ENCODE results near the gene COL4A2.

The COL4A2 gene

DNA sequence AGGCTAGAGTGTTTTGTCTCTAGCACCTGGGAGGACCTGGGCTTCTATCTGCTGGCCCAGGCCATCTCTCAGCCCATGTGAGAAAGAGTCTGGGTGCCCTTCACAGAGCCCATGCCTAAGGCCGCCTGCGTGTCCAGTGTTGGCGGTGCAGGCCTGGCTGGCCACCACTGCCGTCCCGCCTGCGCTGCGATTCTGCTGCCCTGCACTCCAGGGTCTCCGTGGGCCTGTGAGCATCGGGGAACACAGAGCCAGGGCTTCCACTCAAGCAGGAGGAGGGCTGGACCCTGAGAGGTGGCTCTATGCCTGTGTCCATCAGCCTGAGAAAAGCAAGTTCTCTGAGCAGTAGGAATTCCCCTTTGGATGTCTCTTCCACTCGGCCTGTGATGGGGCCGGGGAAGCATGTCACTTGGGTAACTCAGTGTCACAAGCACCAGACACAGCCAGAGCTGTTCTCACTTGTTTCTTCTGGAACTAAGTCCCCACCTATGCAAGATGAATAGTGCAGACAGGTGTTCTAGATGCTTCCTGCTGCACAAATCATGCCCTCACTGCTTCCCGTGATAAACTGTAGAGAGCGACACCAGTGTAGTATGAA lies 160.5 kb downstream of the COL4A2 start:
- Histone ChIP-seq H3K36me3 (replicated peaks) (no peaks in the 10 kb centered on the region), H3K4me1 (no peaks in the 10 kb centered on the region; the same call in none of the 2 replicates), H3K9me3 (no peaks in the 10 kb centered on the region), H3K4me3 (no peak overlapping the region), H3K27me3 (ENCODE audit: low read depth) (no peaks in the 10 kb centered on the region)
- in situ Hi-C loops (cut with MboI; ENCODE audit: low sequenced_read_pairs): no loop called here
- DNase-seq (ENCODE audit: low spot score in 2 of 2): no peak

GRCh38 chr13:110468986-110469495 lies 162.0 kb downstream of the COL4A2 start:
- H3K9me3 ChIP-seq: no peaks in the 10 kb centered on the region
- DNase-seq (ENCODE audit: low spot score in 2 of 2): no peak
- in situ Hi-C loops (cut with MboI; ENCODE audit: low sequenced_read_pairs): no loop called here
- H3K36me3 ChIP-seq (replicated peaks): no peaks in the 10 kb centered on the region
- no peaks in the 10 kb centered on the region for H3K27me3 ChIP-seq (ENCODE audit: low read depth)
- H3K4me1 ChIP-seq: no peaks in the 10 kb centered on the region; the same call in none of the 2 replicates
- no peak overlapping the region for H3K4me3 ChIP-seq

GRCh38 chr13:110469597-110469996 lies 162.5 kb downstream of the COL4A2 start:
- Histone ChIP-seq H3K27me3 (ENCODE audit: low read depth) (no peaks in the 10 kb centered on the region), H3K9me3 (no peaks in the 10 kb centered on the region), H3K4me3 (no peak overlapping the region), H3K36me3 (replicated peaks) (no peaks in the 10 kb centered on the region), H3K4me1 (no peaks in the 10 kb centered on the region; the same call in none of the 2 replicates)
- in situ Hi-C loops (cut with MboI; ENCODE audit: low sequenced_read_pairs): no loop called here
- no peak for DNase-seq (ENCODE audit: low spot score in 2 of 2)

DNA sequence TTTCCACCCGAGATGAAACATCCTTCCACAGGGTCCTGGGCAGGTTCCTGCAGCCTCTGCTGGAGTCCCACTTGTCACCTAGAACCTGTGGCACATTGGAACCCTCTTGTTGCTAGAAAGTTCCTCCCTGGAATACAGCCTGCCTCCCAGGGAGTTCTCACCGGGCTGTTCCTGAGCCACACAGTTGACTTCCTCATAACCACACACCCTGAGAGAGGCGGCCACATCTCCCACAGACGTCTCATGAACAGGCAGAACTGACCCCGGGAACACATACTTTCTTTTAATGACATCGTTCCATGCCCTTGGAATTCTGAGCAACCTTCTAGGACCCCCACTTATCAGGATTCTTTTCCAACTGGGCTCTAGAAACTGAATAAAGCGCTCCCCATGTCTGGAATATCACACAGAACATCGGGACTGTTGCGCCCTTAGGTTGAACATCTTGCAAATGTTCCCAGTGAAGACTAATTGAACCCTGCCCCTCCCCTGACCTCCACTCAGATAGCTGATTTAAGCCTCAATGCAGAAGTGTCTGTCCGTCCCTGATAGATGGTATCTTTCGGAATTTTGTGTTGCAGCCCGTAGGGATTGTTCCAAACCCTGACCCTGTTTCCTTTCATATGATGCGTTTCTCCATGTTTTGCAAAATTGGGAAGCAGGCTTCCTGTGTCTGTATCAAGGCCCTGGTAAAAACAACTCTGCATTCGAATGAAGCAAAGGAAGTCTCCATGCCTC lies 163.4 kb downstream of the COL4A2 start:
- Histone ChIP-seq H3K36me3 (replicated peaks) (no peaks in the 10 kb centered on the region), H3K9me3 (no peaks in the 10 kb centered on the region), H3K4me1 (no peaks in the 10 kb centered on the region; the same call in none of the 2 replicates), H3K4me3 (no peak overlapping the region), H3K27me3 (ENCODE audit: low read depth) (no peaks in the 10 kb centered on the region)
- in situ Hi-C loops (cut with MboI; ENCODE audit: low sequenced_read_pairs): no loop called here
- no peak for DNase-seq (ENCODE audit: low spot score in 2 of 2)

DNA sequence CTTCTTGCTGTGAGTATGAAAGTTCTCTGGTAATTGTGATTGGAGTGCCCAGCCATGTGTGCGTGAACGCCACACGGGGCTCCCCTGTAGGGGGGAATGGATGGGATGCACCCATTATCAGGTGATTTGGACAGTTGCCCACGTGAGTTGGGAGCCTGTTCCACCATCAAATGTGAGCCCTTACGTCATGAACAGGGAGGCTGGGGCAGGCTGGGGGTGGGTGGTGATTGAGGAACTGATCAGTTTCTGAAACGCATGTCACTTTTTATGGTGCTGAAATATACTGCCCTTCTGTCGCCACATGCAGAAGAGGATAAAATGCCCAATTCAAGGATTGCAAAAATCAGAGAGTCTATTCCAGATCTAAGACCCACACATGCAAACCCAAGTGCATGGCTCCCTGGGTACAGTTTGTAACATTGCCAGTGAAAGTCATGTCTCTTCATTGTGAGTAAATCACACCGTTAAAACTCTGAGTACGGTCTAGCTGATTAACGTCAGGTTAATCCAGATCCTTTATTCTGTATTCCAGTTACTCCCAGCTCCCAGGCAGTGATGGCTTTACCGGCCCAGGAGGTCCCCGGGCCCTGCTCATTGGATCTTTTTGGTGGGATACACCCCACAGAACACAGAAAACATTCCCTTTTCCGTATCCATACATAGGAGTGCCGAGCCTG lies 164.2 kb downstream of the COL4A2 start:
- Histone ChIP-seq H3K36me3 (replicated peaks) (no peaks in the 10 kb centered on the region), H3K4me3 (no peak overlapping the region), H3K27me3 (ENCODE audit: low read depth) (no peaks in the 10 kb centered on the region), H3K9me3 (no peaks in the 10 kb centered on the region), H3K4me1 (no peaks in the 10 kb centered on the region; the same call in none of the 2 replicates)
- in situ Hi-C loops (cut with MboI; ENCODE audit: low sequenced_read_pairs): no loop called here
- no peak for DNase-seq (ENCODE audit: low spot score in 2 of 2)

GRCh38 chr13:110471833-110472162 lies 164.7 kb downstream of the COL4A2 start:
- no peak overlapping the region for H3K4me3 ChIP-seq
- no peaks in the 10 kb centered on the region for H3K36me3 ChIP-seq (replicated peaks)
- in situ Hi-C loops (cut with MboI; ENCODE audit: low sequenced_read_pairs): no loop called here
- no peaks in the 10 kb centered on the region for H3K27me3 ChIP-seq (ENCODE audit: low read depth)
- no peaks in the 10 kb centered on the region for H3K9me3 ChIP-seq
- DNase-seq (ENCODE audit: low spot score in 2 of 2): no peak
- no peaks in the 10 kb centered on the region; the same call in 1 of the 2 replicates for H3K4me1 ChIP-seq

GRCh38 chr13:110472904-110473563 lies 165.9 kb downstream of the COL4A2 start:
- in situ Hi-C loops (cut with MboI; ENCODE audit: low sequenced_read_pairs): no loop called here
- Histone ChIP-seq H3K9me3 (no peaks in the 10 kb centered on the region), H3K4me1 (no peaks in the 10 kb centered on the region), H3K4me3 (no peak overlapping the region), H3K36me3 (replicated peaks) (no peaks in the 10 kb centered on the region), H3K27me3 (ENCODE audit: low read depth) (no peaks in the 10 kb centered on the region)
- no peak for DNase-seq (ENCODE audit: low spot score in 2 of 2)

DNA sequence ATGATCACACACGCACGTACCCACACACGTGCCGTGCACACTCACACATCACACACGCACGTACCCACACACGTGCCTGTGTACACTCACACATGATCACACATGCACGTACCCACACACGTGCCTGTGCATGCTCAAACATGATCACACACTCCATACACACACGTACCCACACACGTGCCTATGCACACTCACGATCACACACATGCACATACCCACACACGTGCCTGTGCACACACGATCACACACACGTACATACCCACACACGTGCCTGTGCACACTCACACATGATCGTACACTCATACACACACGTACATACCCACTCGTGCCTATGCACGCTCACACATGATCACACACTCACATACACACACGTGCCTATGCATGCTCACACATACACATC lies 167.6 kb downstream of the COL4A2 start:
- no peaks in the 10 kb centered on the region for H3K4me1 ChIP-seq
- H3K36me3 ChIP-seq (replicated peaks): no peaks in the 10 kb centered on the region
- no peaks in the 10 kb centered on the region for H3K9me3 ChIP-seq
- H3K27me3 ChIP-seq (ENCODE audit: low read depth): no peaks in the 10 kb centered on the region
- H3K4me3 ChIP-seq: no peak overlapping the region
- in situ Hi-C loops (cut with MboI; ENCODE audit: low sequenced_read_pairs): no loop called here
- no peak for DNase-seq (ENCODE audit: low spot score in 2 of 2)

DNA sequence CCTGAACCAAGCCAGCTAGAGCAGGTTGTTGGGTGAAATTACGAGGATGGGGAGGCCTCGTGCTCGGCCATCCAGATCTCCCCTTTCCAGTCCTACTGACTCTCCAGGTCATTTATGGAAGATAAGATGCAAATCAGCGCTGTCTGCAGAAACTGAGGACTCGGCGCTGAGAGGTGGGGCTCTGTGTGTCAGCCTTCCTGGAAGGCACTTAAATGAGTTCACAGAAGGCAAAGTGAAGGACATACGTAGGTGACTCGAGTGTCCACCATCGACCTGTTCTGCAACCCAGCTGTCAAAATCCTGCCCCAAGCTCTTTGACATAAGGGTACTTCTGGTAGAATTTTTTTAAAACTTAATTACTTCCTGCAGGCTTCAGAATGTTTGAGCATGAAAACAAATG lies 168.0 kb downstream of the COL4A2 start:
- Histone ChIP-seq H3K27me3 (ENCODE audit: low read depth) (no peaks in the 10 kb centered on the region), H3K9me3 (no peaks in the 10 kb centered on the region), H3K4me3 (no peak overlapping the region), H3K4me1 (no peaks in the 10 kb centered on the region), H3K36me3 (replicated peaks) (no peaks in the 10 kb centered on the region)
- no peak for DNase-seq (ENCODE audit: low spot score in 2 of 2)
- in situ Hi-C loops (cut with MboI; ENCODE audit: low sequenced_read_pairs): no loop called here

- Histone ChIP-seq H3K4me3 (no peak overlapping the region), H3K27me3 (ENCODE audit: low read depth) (no peaks in the 10 kb centered on the region), H3K36me3 (replicated peaks) (no peaks in the 10 kb centered on the region), H3K4me1 (no peaks in the 10 kb centered on the region), H3K9me3 (no peaks in the 10 kb centered on the region)
- no peak for DNase-seq (ENCODE audit: low spot score in 2 of 2)
- in situ Hi-C loops (cut with MboI; ENCODE audit: low sequenced_read_pairs): no loop called here
These were observed 168.6 kb downstream of the COL4A2 start for GRCh38 chr13:110475550-110476219.

- H3K36me3 ChIP-seq (replicated peaks): no peaks in the 10 kb centered on the region
These were observed 169.1 kb downstream of the COL4A2 start for GRCh38 chr13:110476220-110476617.

DNA sequence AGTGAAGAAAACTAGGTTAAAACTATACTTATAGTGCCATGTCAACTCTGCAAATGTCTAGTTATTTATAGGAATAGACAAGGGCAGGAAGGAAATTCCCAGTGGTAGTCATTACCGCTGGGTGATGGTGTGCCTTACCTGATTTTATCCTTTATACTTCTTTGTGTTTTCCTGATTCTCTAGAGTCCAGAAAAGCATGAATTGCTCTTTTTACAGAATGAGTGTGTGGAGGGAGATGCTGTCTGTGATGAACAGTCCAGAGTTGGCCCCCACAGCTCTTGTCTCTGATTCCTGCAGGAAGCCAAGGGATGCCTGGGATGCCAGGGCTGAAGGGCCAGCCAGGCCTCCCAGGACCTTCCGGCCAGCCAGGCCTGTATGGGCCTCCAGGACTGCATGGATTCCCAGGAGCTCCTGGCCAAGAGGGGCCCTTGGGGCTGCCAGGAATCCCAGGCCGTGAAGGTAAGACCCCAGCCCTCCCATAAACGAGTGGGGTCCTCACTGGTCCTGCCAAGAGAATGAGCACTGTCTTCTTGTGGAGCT lies 170.7 kb downstream of the COL4A2 start:
- Histone ChIP-seq H3K27me3 (ENCODE audit: low read depth) (no peaks in the 10 kb centered on the region), H3K4me1 (no peaks in the 10 kb centered on the region), H3K4me3 (no peak overlapping the region), H3K36me3 (replicated peaks) (no peaks in the 10 kb centered on the region), H3K9me3 (no peaks in the 10 kb centered on the region)
- in situ Hi-C loops (cut with MboI; ENCODE audit: low sequenced_read_pairs): no loop called here
- no peak for DNase-seq (ENCODE audit: low spot score in 2 of 2)

More at GRCh38 chr13:110476220-110476617, 169.1 kb downstream of the COL4A2 start:
- no peaks in the 10 kb centered on the region for H3K9me3 ChIP-seq
- no peaks in the 10 kb centered on the region for H3K27me3 ChIP-seq (ENCODE audit: low read depth)
- H3K4me1 ChIP-seq: no peaks in the 10 kb centered on the region
- H3K4me3 ChIP-seq: no peak overlapping the region
- no peak for DNase-seq (ENCODE audit: low spot score in 2 of 2)
- in situ Hi-C loops (cut with MboI; ENCODE audit: low sequenced_read_pairs): no loop called here
